HG02885 (cell line): ENCODE results near the gene ERAS.
"Not testable (repeated sequence)": the region's sequence is repeated elsewhere in the genome, so short reads cannot be mapped to it uniquely, and the experiment has no call there.

Source experiments
- ATAC-seq: cut with Tn5 transposase; IDR thresholded peaks from one replicate; pipeline ENCODE4 v1.9.1; 2021; ENCODE audit warnings: mild to moderate bottlenecking; ENCODE audit not compliant: unreplicated experiment, poor library complexity

Gene ERAS

GRCh38 chrX:48829016-48829735 is 2.9 kb downstream of the ERAS start:
- no peak for ATAC-seq

GRCh38 chrX:48831136-48831908 is 5.0 kb downstream of the ERAS start:
- no peak for ATAC-seq

- no peak for ATAC-seq
These were observed 5.6 kb downstream of the ERAS start for GRCh38 chrX:48831909-48832291.

- ATAC-seq = no peak
These were observed 7.3 kb downstream of the ERAS start for GRCh38 chrX:48833542-48834138.

GRCh38 chrX:48834383-48834709 is 8.0 kb downstream of the ERAS start:
- ATAC-seq = no peak

GRCh38 chrX:48835524-48836329 is 9.4 kb downstream of the ERAS start, which contains the start of gene PCSK1N:
PCSK1N (minus strand) TSS chrX:48835610; CDS start chrX:48835532, 78 bp downstream.
- ATAC-seq = no peak

- ATAC-seq = no peak
These were observed 13.4 kb downstream of the ERAS start for GRCh38 chrX:48839686-48840085.

GRCh38 chrX:48848847-48849246 is 22.5 kb downstream of the ERAS start:
- no peak for ATAC-seq

- no peak for ATAC-seq
These were observed 26.5 kb downstream of the ERAS start for GRCh38 chrX:48852857-48853256.

- not testable (repeated sequence) for ATAC-seq
These were observed 27.2 kb downstream of the ERAS start for GRCh38 chrX:48853494-48853893.

GRCh38 chrX:48854121-48854804 is 27.9 kb downstream of the ERAS start:
- ATAC-seq = not testable (repeated sequence)

- no peak for ATAC-seq
These were observed 28.6 kb downstream of the ERAS start for GRCh38 chrX:48854898-48855297.

GRCh38 chrX:48864210-48864609 is 37.9 kb downstream of the ERAS start:
- no peak for ATAC-seq

- not testable (repeated sequence) for ATAC-seq
These were observed 45.7 kb downstream of the ERAS start for GRCh38 chrX:48872017-48872416.

GRCh38 chrX:48876944-48877343 is 50.6 kb downstream of the ERAS start:
- not testable (repeated sequence) for ATAC-seq
